Liver (tissue), 3 donors: ENCODE results near the gene DPF3.

Source experiments
- FOXA2 ChIP-seq: IDR thresholded peaks from 2 replicates; pipeline ENCODE4 v1.6.1; 2016; ENCODE audit warnings: antibody characterized with exemption
- JUND ChIP-seq, 2 donors: IDR thresholded peaks; 2 replicates each; pipeline ENCODE4 v1.6.1; 2016; ENCODE audit warnings: antibody characterized with exemption in 2 of 2
- RAD21 ChIP-seq, 2 donors: IDR thresholded peaks; 2 replicates each; pipeline ENCODE4 v1.6.1; 2016; ENCODE audit warnings: antibody characterized with exemption in 2 of 2, mild to moderate bottlenecking in 2 of 2
- SP1 ChIP-seq: IDR thresholded peaks from 2 replicates; pipeline ENCODE4 v1.6.1; 2018; ENCODE audit warnings: antibody characterized with exemption, mild to moderate bottlenecking
- TF ChIP-seq, protein P1 (sequence below): fragments of 150-350 bp; IDR thresholded peaks from 2 replicates; pipeline ENCODE4 v1.5.1; 2017; ENCODE audit warnings: improper control_type of control experiment, low read depth, low read length; ENCODE audit not compliant: missing input control
- TF ChIP-seq, protein P2 (sequence below): IDR thresholded peaks from 2 replicates; pipeline ENCODE4 v1.6.1; 2016; ENCODE audit warnings: antibody characterized with exemption
- TF ChIP-seq, protein P3 (sequence below): IDR thresholded peaks from 2 replicates; pipeline ENCODE4 v1.6.1; 2016; ENCODE audit warnings: antibody characterized with exemption
- TF ChIP-seq, protein P4 (sequence below): IDR thresholded peaks from 2 replicates; pipeline ENCODE4 v1.6.1; 2016; ENCODE audit warnings: antibody characterized with exemption, mild to moderate bottlenecking
- donor health status: healthy.
- donor health status: healthy.

DNA sequence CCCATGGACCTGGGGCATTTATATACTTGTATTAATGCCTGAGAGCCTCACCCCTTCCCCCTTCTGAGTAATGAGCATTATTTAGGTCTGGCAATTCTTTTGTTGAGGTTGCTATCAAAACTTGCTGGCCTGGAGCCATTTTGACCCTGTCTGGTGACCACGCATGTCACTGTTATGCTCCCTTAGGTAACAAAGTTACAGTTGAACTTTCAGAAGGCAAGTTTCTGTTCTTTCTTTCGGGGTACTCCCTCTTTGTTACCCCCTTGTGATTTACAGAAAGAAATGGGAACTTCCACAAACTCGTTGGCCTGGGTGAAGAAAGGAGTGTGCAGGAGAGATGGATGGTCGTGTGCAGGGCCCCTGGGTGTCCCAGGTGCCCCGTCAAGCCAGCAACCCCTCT, 305.4 kb downstream of the DPF3 start:
- TF ChIP-seq, protein P1, sequence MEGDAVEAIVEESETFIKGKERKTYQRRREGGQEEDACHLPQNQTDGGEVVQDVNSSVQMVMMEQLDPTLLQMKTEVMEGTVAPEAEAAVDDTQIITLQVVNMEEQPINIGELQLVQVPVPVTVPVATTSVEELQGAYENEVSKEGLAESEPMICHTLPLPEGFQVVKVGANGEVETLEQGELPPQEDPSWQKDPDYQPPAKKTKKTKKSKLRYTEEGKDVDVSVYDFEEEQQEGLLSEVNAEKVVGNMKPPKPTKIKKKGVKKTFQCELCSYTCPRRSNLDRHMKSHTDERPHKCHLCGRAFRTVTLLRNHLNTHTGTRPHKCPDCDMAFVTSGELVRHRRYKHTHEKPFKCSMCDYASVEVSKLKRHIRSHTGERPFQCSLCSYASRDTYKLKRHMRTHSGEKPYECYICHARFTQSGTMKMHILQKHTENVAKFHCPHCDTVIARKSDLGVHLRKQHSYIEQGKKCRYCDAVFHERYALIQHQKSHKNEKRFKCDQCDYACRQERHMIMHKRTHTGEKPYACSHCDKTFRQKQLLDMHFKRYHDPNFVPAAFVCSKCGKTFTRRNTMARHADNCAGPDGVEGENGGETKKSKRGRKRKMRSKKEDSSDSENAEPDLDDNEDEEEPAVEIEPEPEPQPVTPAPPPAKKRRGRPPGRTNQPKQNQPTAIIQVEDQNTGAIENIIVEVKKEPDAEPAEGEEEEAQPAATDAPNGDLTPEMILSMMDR, result no peak
- TF ChIP-seq SP1 (no peak), RAD21 (IDR thresholded peaks at IDR 0.05) (no peak), FOXA2 (no peak), JUND (IDR thresholded peaks at IDR 0.05) (no peak)
- TF ChIP-seq, protein P2, sequence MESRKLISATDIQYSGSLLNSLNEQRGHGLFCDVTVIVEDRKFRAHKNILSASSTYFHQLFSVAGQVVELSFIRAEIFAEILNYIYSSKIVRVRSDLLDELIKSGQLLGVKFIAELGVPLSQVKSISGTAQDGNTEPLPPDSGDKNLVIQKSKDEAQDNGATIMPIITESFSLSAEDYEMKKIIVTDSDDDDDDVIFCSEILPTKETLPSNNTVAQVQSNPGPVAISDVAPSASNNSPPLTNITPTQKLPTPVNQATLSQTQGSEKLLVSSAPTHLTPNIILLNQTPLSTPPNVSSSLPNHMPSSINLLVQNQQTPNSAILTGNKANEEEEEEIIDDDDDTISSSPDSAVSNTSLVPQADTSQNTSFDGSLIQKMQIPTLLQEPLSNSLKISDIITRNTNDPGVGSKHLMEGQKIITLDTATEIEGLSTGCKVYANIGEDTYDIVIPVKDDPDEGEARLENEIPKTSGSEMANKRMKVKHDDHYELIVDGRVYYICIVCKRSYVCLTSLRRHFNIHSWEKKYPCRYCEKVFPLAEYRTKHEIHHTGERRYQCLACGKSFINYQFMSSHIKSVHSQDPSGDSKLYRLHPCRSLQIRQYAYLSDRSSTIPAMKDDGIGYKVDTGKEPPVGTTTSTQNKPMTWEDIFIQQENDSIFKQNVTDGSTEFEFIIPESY, result no peak
- TF ChIP-seq, protein P3, sequence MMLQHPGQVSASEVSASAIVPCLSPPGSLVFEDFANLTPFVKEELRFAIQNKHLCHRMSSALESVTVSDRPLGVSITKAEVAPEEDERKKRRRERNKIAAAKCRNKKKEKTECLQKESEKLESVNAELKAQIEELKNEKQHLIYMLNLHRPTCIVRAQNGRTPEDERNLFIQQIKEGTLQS, result no peak
- TF ChIP-seq, protein P4, sequence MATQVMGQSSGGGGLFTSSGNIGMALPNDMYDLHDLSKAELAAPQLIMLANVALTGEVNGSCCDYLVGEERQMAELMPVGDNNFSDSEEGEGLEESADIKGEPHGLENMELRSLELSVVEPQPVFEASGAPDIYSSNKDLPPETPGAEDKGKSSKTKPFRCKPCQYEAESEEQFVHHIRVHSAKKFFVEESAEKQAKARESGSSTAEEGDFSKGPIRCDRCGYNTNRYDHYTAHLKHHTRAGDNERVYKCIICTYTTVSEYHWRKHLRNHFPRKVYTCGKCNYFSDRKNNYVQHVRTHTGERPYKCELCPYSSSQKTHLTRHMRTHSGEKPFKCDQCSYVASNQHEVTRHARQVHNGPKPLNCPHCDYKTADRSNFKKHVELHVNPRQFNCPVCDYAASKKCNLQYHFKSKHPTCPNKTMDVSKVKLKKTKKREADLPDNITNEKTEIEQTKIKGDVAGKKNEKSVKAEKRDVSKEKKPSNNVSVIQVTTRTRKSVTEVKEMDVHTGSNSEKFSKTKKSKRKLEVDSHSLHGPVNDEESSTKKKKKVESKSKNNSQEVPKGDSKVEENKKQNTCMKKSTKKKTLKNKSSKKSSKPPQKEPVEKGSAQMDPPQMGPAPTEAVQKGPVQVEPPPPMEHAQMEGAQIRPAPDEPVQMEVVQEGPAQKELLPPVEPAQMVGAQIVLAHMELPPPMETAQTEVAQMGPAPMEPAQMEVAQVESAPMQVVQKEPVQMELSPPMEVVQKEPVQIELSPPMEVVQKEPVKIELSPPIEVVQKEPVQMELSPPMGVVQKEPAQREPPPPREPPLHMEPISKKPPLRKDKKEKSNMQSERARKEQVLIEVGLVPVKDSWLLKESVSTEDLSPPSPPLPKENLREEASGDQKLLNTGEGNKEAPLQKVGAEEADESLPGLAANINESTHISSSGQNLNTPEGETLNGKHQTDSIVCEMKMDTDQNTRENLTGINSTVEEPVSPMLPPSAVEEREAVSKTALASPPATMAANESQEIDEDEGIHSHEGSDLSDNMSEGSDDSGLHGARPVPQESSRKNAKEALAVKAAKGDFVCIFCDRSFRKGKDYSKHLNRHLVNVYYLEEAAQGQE, result no peak
